ENCODE data around the gene HIF1A. TPM values are rescaled to one million over a fixed set of nuclear protein-coding genes. Genes with fewer than 3 reads are reported as not detected.
A peak's percentile ranks its signal among the peaks of the same experiment; 100 is the strongest.

The HIF1A gene
- total and polyA plus RNA-seq, 10 of the 15 experiments (the other 5 are each of a cell fraction or from before 2014, with no cell fraction given) = 18.3 to 97.0 (median 75.3) TPM

DNA sequence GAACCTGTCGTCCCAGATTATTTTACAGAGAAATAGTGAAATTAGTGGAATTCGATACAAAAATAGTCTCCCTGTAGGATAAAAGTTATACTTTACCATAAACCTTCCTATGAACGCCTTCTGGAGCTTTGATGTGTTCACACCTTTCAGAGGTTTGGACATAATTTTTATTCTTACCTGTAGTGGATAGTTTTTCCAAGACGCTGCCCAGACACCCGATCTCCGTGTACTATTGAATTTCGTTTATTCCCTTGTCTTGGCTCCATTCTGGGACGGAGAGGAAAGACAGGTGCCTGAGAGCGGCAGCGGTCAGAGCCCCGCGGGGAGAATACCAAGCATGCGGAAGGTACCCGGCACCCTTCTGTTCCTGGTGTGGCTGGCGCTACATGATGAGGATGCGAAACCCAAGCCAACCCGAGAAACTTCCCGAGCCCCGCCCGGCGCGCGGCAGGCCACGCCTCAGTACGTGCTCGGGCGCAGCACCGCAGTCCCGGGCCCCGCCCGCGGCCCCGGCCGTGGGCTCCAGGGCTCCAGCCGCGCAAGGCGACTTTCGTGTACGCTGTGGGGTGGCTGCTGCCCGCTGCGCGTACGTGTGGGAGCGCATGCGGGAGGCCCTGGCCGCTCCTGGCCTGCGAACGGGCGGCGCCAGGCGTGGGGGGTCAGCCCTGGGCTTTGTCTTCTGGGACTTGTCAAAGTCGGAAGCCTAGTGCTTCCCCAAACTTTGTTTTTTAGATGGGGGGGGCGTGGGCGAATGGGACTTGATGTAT lies 55.6 kb downstream of the HIF1A start:
- FAIRE-seq = no peak
- intact Hi-C loops (cut with micrococcal nuclease; ENCODE audit: unreplicated experiment) = no loop called here
- TF ChIP-seq JUND (IDR thresholded peaks at IDR 0.05; ENCODE audit: low read depth, low read length) = peak; percentile 19; the same call in 1 of the 2 replicates
- TF ChIP-seq TAF1 (IDR thresholded peaks at IDR 0.05; ENCODE audit: borderline replicate concordance, low read depth, low read length) = peak; percentile 79
- TF ChIP-seq RAD51 (IDR thresholded peaks at IDR 0.05) = no peak
- peak; percentile 82; the same call in 1 of the 2 replicates for TF ChIP-seq STAT1 (conservative IDR thresholded peaks at IDR 0.05)
- TF ChIP-seq, protein P1, sequence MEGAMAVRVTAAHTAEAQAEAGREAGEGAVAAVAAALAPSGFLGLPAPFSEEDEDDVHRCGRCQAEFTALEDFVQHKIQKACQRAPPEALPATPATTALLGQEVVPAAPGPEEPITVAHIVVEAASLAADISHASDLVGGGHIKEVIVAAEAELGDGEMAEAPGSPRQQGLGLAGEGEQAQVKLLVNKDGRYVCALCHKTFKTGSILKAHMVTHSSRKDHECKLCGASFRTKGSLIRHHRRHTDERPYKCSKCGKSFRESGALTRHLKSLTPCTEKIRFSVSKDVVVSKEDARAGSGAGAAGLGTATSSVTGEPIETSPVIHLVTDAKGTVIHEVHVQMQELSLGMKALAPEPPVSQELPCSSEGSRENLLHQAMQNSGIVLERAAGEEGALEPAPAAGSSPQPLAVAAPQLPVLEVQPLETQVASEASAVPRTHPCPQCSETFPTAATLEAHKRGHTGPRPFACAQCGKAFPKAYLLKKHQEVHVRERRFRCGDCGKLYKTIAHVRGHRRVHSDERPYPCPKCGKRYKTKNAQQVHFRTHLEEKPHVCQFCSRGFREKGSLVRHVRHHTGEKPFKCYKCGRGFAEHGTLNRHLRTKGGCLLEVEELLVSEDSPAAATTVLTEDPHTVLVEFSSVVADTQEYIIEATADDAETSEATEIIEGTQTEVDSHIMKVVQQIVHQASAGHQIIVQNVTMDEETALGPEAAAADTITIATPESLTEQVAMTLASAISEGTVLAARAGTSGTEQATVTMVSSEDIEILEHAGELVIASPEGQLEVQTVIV (IDR thresholded peaks at IDR 0.05; ENCODE audit: borderline replicate concordance, partially characterized antibody) = no peak
- peak; percentile 70 to 85 for TF ChIP-seq IKZF2 (IDR thresholded peaks at IDR 0.05)
- TF ChIP-seq POLR2AphosphoS2 (IDR thresholded peaks at IDR 0.05; ENCODE audit: low read depth, low read length) = peak; percentile 88
- TF ChIP-seq BMI1 (IDR thresholded peaks at IDR 0.05; ENCODE audit: borderline replicate concordance) = no peak
- TF ChIP-seq RBBP5 (conservative IDR thresholded peaks at IDR 0.05) = no peak
- TF ChIP-seq, protein P2, sequence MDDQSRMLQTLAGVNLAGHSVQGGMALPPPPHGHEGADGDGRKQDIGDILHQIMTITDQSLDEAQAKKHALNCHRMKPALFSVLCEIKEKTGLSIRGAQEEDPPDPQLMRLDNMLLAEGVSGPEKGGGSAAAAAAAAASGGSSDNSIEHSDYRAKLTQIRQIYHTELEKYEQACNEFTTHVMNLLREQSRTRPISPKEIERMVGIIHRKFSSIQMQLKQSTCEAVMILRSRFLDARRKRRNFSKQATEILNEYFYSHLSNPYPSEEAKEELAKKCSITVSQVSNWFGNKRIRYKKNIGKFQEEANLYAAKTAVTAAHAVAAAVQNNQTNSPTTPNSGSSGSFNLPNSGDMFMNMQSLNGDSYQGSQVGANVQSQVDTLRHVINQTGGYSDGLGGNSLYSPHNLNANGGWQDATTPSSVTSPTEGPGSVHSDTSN (IDR thresholded peaks at IDR 0.05; ENCODE audit: insufficient replicate concordance, low read depth, low read length) = no peak
- TF ChIP-seq, protein P3, sequence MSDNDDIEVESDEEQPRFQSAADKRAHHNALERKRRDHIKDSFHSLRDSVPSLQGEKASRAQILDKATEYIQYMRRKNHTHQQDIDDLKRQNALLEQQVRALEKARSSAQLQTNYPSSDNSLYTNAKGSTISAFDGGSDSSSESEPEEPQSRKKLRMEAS (IDR thresholded peaks at IDR 0.05; ENCODE audit: low read depth, low read length) = peak; percentile 84; the same call in 1 of the 2 replicates
- TF ChIP-seq SRF (IDR thresholded peaks at IDR 0.05; ENCODE audit: low read depth in 2 of 2, low read length in 2 of 2) = no peak
- no peak; the same call in 1 of the 2 replicates for TF ChIP-seq SMAD5 (IDR thresholded peaks at IDR 0.05; ENCODE audit: low read depth)
- TF ChIP-seq CHD1 (IDR thresholded peaks at IDR 0.05; ENCODE audit: low read depth, low read length) = peak; percentile 33; the same call in 1 of the 2 replicates
- TF ChIP-seq, protein P4, sequence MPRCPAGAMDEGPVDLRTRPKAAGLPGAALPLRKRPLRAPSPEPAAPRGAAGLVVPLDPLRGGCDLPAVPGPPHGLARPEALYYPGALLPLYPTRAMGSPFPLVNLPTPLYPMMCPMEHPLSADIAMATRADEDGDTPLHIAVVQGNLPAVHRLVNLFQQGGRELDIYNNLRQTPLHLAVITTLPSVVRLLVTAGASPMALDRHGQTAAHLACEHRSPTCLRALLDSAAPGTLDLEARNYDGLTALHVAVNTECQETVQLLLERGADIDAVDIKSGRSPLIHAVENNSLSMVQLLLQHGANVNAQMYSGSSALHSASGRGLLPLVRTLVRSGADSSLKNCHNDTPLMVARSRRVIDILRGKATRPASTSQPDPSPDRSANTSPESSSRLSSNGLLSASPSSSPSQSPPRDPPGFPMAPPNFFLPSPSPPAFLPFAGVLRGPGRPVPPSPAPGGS (IDR thresholded peaks at IDR 0.05; ENCODE audit: borderline replicate concordance, insufficient read depth, low read depth, low read length, poor library complexity, severe bottlenecking) = peak; percentile 81
- TF ChIP-seq CBX5 (IDR thresholded peaks at IDR 0.05; ENCODE audit: low read depth) = no peak

More for the DNA sequence above, 55.6 kb downstream of the HIF1A start:
- H3K9ac ChIP-seq (ENCODE audit: control insufficient read depth, insufficient read depth, low read length) = peak overlapping the region; percentile 82
- SMC1A ChIA-PET (ENCODE audit: uncharacterized antibody, unreplicated experiment) = interaction anchor here (1.0 to 10.0 kb wide), 18 partner anchors 9 to 274 kb away, joined by 3 to 122 read pairs (median 14); partner anchors contain the start of gene SNAPC1
- H3K36me3 ChIP-seq (ENCODE audit: control insufficient read depth in 2 of 2, insufficient read depth in 2 of 2, low read length in 1 of 2) = peaks cover 0 to 10% of the 10 kb centered on the region in 2 experiments; a peak in 3 of 4 replicates
- POLR2A ChIA-PET = interaction anchor here (0.6 to 10.5 kb wide), 7 partner anchors 13 to 273 kb away, joined by 3 to 130 read pairs (median 8); partner anchors contain the start of gene SNAPC1
- no peaks in the 10 kb centered on the region for H3K27me3 ChIP-seq (replicated peaks in 1 of 2; ENCODE audit: control insufficient read depth in 2 of 2, insufficient read depth in 2 of 2, low read length in 1 of 2)
- ATAC-seq = peak; percentile 93
- in situ Hi-C loops (cut with MboI) = no loop called here
- WGBS (ENCODE audit: insufficient coverage, insufficient replicate concordance, low lambda C conversion rate, missing lambda C conversion rate) = 1% methylated on average over 54 of the region's 54 CpGs
- no peaks in the 10 kb centered on the region for H4K20me1 ChIP-seq (ENCODE audit: control insufficient read depth, insufficient read depth)
- H3K4me3 ChIP-seq = peak overlapping the region; percentile 79
- RAD21 ChIA-PET (ENCODE audit: unreplicated experiment) = interaction anchor here (0.6 to 10.8 kb wide), 16 partner anchors 12 to 274 kb away, joined by 3 to 102 read pairs (median 4); partner anchors contain the start of genes HIF1A and SNAPC1
- BruUV-seq (replicated peaks) = TSS peak; percentile 70
- peak overlapping the region; percentile 72 for H3K4me2 ChIP-seq (ENCODE audit: control insufficient read depth, insufficient read depth)
- CTCF ChIA-PET = interaction anchor here (0.8 to 4.9 kb wide), 8 partner anchors 8 to 248 kb away, joined by 3 to 37 read pairs (median 5); partner anchors contain the start of genes HIF1A and SNAPC1
- peaks cover 19% of the 10 kb centered on the region for H3K4me1 ChIP-seq (ENCODE audit: control insufficient read depth, insufficient read depth, low read length)
- H2AFZ ChIP-seq (ENCODE audit: control insufficient read depth, low read depth, low read length) = peak overlapping the region; percentile 30; the same call in 1 of the 2 replicates
- peak overlapping the region; percentile 59 for H3K27ac ChIP-seq (ENCODE audit: control insufficient read depth, insufficient read depth)
- DNase-seq (ENCODE audit: low read depth, low spot score) = peak; percentile 83
- H3K9me3 ChIP-seq (replicated peaks; ENCODE audit: control insufficient read depth, insufficient read depth, low read length) = no peaks in the 10 kb centered on the region
- peaks cover 53% of the 10 kb centered on the region for H3K79me2 ChIP-seq (ENCODE audit: control insufficient read depth, insufficient read depth, low read length)

Measured in GM12878 (cell line).